MM.1S (cell line): ENCODE measurements around the gene NCAPH2.

Source experiments
- DNase-seq: peaks from one replicate; pipeline ENCODE4 v3.0.0-alpha.2; 2015
- H2AFZ ChIP-seq: fragments of 300-600 bp; sonication (generic); 2 replicates; pipeline ENCODE4 v1.6.0; 2016; ENCODE audit warnings: antibody characterized with exemption, low read length
- H3F3A ChIP-seq: fragments of 300-600 bp; sonication (generic); 2 replicates; pipeline ENCODE4 v1.6.1; 2016; ENCODE audit warnings: mild to moderate bottlenecking, antibody characterized with exemption, low read length, moderate library complexity, mixed read lengths; ENCODE audit not compliant: insufficient read depth
- H3K27ac ChIP-seq: fragments of 300-600 bp; sonication (generic); 2 replicates; pipeline ENCODE4 v1.5.1; 2016; ENCODE audit warnings: mild to moderate bottlenecking, low read length
- H3K27me3 ChIP-seq: fragments of 300-600 bp; sonication (generic); replicated peaks from 2 replicates; pipeline ENCODE4 v1.6.0; 2016; ENCODE audit warnings: low read length; ENCODE audit not compliant: insufficient read depth
- H3K36me3 ChIP-seq: fragments of 300-600 bp; sonication (generic); replicated peaks from 2 replicates; pipeline ENCODE4 v1.6.1; 2016; ENCODE audit warnings: mild to moderate bottlenecking, low read length, mixed read lengths; ENCODE audit not compliant: insufficient read depth
- H3K4me1 ChIP-seq: fragments of 300-600 bp; sonication (generic); 2 replicates; pipeline ENCODE4 v1.6.1; 2016; ENCODE audit warnings: low read length, mixed read lengths
- H3K4me2 ChIP-seq: fragments of 300-600 bp; sonication (generic); 2 replicates; pipeline ENCODE4 v1.6.0; 2016; ENCODE audit warnings: low read depth, low read length
- H3K4me3 ChIP-seq: fragments of 300-600 bp; sonication (generic); 2 replicates; pipeline ENCODE4 v1.5.1; 2016; ENCODE audit warnings: low read length, mixed read lengths
- H3K79me2 ChIP-seq: fragments of 300-600 bp; sonication (generic); 2 replicates; pipeline ENCODE4 v1.6.1; 2016; ENCODE audit warnings: mixed run types, low read length, mixed read lengths
- H3K9ac ChIP-seq: fragments of 300-600 bp; sonication (generic); 2 replicates; pipeline ENCODE4 v1.6.1; 2016; ENCODE audit warnings: low read length, mixed read lengths
- H3K9me2 ChIP-seq: fragments of 300-600 bp; sonication (generic); replicated peaks from 2 replicates; pipeline ENCODE4 v1.6.1; 2016; ENCODE audit warnings: mild to moderate bottlenecking, low read length, mixed read lengths; ENCODE audit not compliant: insufficient read depth
- H3K9me3 ChIP-seq: fragments of 300-600 bp; sonication (generic); replicated peaks from 2 replicates; pipeline ENCODE4 v1.6.1; 2016; ENCODE audit warnings: mild to moderate bottlenecking, low read length, mixed read lengths; ENCODE audit not compliant: insufficient read depth
- H4K20me1 ChIP-seq: fragments of 300-600 bp; sonication (generic); 2 replicates; pipeline ENCODE4 v1.6.1; 2016; ENCODE audit warnings: mild to moderate bottlenecking, low read length, moderate library complexity, mixed read lengths; ENCODE audit not compliant: insufficient read depth
- CTCF ChIP-seq: fragments of 300-600 bp; sonication (generic); IDR thresholded peaks from 2 replicates; pipeline ENCODE4 v1.5.1; 2016; ENCODE audit warnings: antibody characterized with exemption, low read length, mixed read lengths
- EZH2 ChIP-seq: fragments of 300-600 bp; sonication (generic); optimal IDR thresholded peaks from 2 replicates; pipeline ENCODE3; 2017; ENCODE audit warnings: low read depth, mild to moderate bottlenecking, antibody characterized with exemption, low read length, mixed read lengths
- EZH2phosphoT487 ChIP-seq: fragments of 300-600 bp; sonication (generic); IDR thresholded peaks from 2 replicates; pipeline ENCODE4 v1.6.1; 2018; ENCODE audit warnings: antibody characterized with exemption, low read length

NCAPH2 gene

GRCh38 chr22:50573491-50574382 is 65.7 kb downstream of the NCAPH2 start:
- H3K27me3 ChIP-seq = no peaks in the 10 kb centered on the region
- H3K9me2 ChIP-seq = no peaks in the 10 kb centered on the region
- no peak overlapping the region for H3K27ac ChIP-seq
- no peaks in the 10 kb centered on the region for H3K36me3 ChIP-seq
- no peaks in the 10 kb centered on the region for H3K4me1 ChIP-seq
- no peak overlapping the region for H3K4me2 ChIP-seq
- no peak overlapping the region for H3K4me3 ChIP-seq
- H3K79me2 ChIP-seq = no peaks in the 10 kb centered on the region
- TF ChIP-seq CTCF (no peak), EZH2 (no peak), EZH2phosphoT487 (no peak)
- H3F3A ChIP-seq = no peaks in the 10 kb centered on the region
- no peaks in the 10 kb centered on the region for H4K20me1 ChIP-seq
- no peaks in the 10 kb centered on the region for H3K9me3 ChIP-seq
- no peak overlapping the region for H3K9ac ChIP-seq
- DNase-seq = no peak
- H2AFZ ChIP-seq = no peak overlapping the region

GRCh38 chr22:50574383-50574755 is 66.3 kb downstream of the NCAPH2 start:
- H3K9me2 ChIP-seq = no peaks in the 10 kb centered on the region
- TF ChIP-seq EZH2 (no peak), CTCF (no peak), EZH2phosphoT487 (no peak)
- no peaks in the 10 kb centered on the region for H3F3A ChIP-seq
- no peak overlapping the region for H3K9ac ChIP-seq
- H2AFZ ChIP-seq = no peak overlapping the region
- H3K4me3 ChIP-seq = no peak overlapping the region
- no peak overlapping the region for H3K4me2 ChIP-seq
- no peaks in the 10 kb centered on the region for H3K27me3 ChIP-seq
- H3K4me1 ChIP-seq = no peaks in the 10 kb centered on the region
- H3K9me3 ChIP-seq = no peaks in the 10 kb centered on the region
- DNase-seq = no peak
- no peaks in the 10 kb centered on the region for H3K36me3 ChIP-seq
- H3K79me2 ChIP-seq = no peaks in the 10 kb centered on the region
- H3K27ac ChIP-seq = no peak overlapping the region
- no peaks in the 10 kb centered on the region for H4K20me1 ChIP-seq
